GM18517 (cell line): Measurements from ENCODE around the gene MRPS21.
"Not testable (repeated sequence)": the region's sequence is repeated elsewhere in the genome, so short reads cannot be mapped to it uniquely, and the experiment has no call there.

Experiments used
- ATAC-seq: cut with Tn5 transposase; IDR thresholded peaks from one replicate; pipeline ENCODE4 v1.9.1; 2021; ENCODE audit warnings: mild to moderate bottlenecking, moderate library complexity; ENCODE audit not compliant: unreplicated experiment

MRPS21 gene

GRCh38 chr1:150281221-150281757, 12.4 kb upstream of the MRPS21 start:
- no peak for ATAC-seq

- ATAC-seq, result no peak
These were observed 11.7 kb upstream of the MRPS21 start, which contains the start of gene CIART for GRCh38 chr1:150281758-150282557. Gene CIART, plus strand, starts transcription at chr1:150282554. Its CDS starts 714 bp downstream, at chr1:150283268.

- ATAC-seq, result no peak
These were observed 11.1 kb upstream of the MRPS21 start for GRCh38 chr1:150282558-150282958.

- ATAC-seq, result no peak
These were observed 10.4 kb upstream of the MRPS21 start for GRCh38 chr1:150283260-150283659.

GRCh38 chr1:150288382-150288781, 5.3 kb upstream of the MRPS21 start:
- ATAC-seq, result no peak

GRCh38 chr1:150288822-150289221, 4.8 kb upstream of the MRPS21 start:
- ATAC-seq, result no peak

- no peak for ATAC-seq
These were observed 1.8 kb downstream of the MRPS21 start for GRCh38 chr1:150295476-150295875.

GRCh38 chr1:150299716-150300115, 6.1 kb downstream of the MRPS21 start:
- ATAC-seq, result no peak

- ATAC-seq, result no peak
These were observed 8.7 kb downstream of the MRPS21 start for GRCh38 chr1:150302338-150302737.

GRCh38 chr1:150302902-150303301, 9.2 kb downstream of the MRPS21 start:
- ATAC-seq, result no peak

- ATAC-seq, result not testable (repeated sequence)
These were observed 14.9 kb downstream of the MRPS21 start for GRCh38 chr1:150308585-150308984.

GRCh38 chr1:150309758-150310508, 16.3 kb downstream of the MRPS21 start:
- no peak for ATAC-seq

GRCh38 chr1:150311762-150312161, 18.1 kb downstream of the MRPS21 start:
- no peak for ATAC-seq

GRCh38 chr1:150314691-150315090, 21.0 kb downstream of the MRPS21 start:
- not testable (repeated sequence) for ATAC-seq

GRCh38 chr1:150320667-150320978, 27.0 kb downstream of the MRPS21 start:
- no peak for ATAC-seq

- ATAC-seq, result no peak
These were observed 28.1 kb downstream of the MRPS21 start for GRCh38 chr1:150321826-150322166.

- no peak for ATAC-seq
These were observed 28.6 kb downstream of the MRPS21 start for GRCh38 chr1:150322310-150322709.

GRCh38 chr1:150332651-150333290, 39.1 kb downstream of the MRPS21 start:
- ATAC-seq, result no peak

- ATAC-seq, result no peak
These were observed 52.7 kb downstream of the MRPS21 start for GRCh38 chr1:150346316-150346715.

- ATAC-seq, result no peak
These were observed 59.2 kb downstream of the MRPS21 start for GRCh38 chr1:150352866-150353265.
